GM10248 (cell line): ENCODE data around the gene ADCY4.

Source experiments
- CTCF ChIA-PET: fragments of 300-600 bp; sonication (Branson Sonifier 250); formaldehyde crosslinking; extraction: SDS; loops from one replicate; lab custom pipeline; 2021; ENCODE audit warnings: antibody characterized with exemption; lab: Yijun Ruan, JAX
- POLR2A ChIA-PET: fragments of 350-650 bp; sonication (Branson Sonifier 250); formaldehyde crosslinking; extraction: SDS; loops from one replicate; lab custom pipeline; 2020; ENCODE audit warnings: antibody characterized with exemption; lab: Yijun Ruan, JAX
- DNase-seq: peaks from one replicate; pipeline ENCODE4 v3.0.0; 2012; ENCODE audit errors: extremely low spot score
- CTCF ChIP-seq: IDR thresholded peaks from 2 replicates; pipeline ENCODE4 v1.5.1; 2012; ENCODE audit warnings: mild to moderate bottlenecking, low read depth; ENCODE audit errors: extremely low read depth, missing control alignments, control extremely low read depth

ADCY4 gene

GRCh38 chr14:24334431-24335291 is at the start of gene ADCY4:
ADCY4 (minus strand) TSS chr14:24335071; CDS start chr14:24334652, 419 bp downstream.
- TF ChIP-seq CTCF: no peak
- ChIA-PET CTCF (interaction anchor here (1.1 to 21.9 kb wide), 17 partner anchors 11 to 125 kb away, joined by 3 to 629 read pairs (median 17); partner anchors contain the start of genes CBLN3, CIDEB, KHNYN and LTB4R), POLR2A (interaction anchor here (0.6 kb wide), 1 partner anchor 68 kb away, joined by 5 read pairs; no protein-coding TSS in a partner anchor)
- no peak for DNase-seq

- DNase-seq: no peak
- ChIA-PET POLR2A (no interaction called here), CTCF (interaction anchor here (1.5 kb wide), 1 partner anchor 50 kb away, joined by 3 read pairs; no protein-coding TSS in a partner anchor)
- no peak for TF ChIP-seq CTCF
These were observed 49.3 kb upstream of the ADCY4 start for GRCh38 chr14:24384169-24384568.

GRCh38 chr14:24382064-24382371 is 47.1 kb upstream of the ADCY4 start:
- CTCF ChIA-PET: interaction anchor here (0.9 to 1.3 kb wide), 2 partner anchors 37 to 44 kb away, joined by 3 read pairs; no protein-coding TSS in a partner anchor
- POLR2A ChIA-PET: no interaction called here
- no peak for TF ChIP-seq CTCF
- no peak for DNase-seq

- ChIA-PET POLR2A (no interaction called here), CTCF (interaction anchor here (0.9 kb wide), 1 partner anchor 37 kb away, joined by 3 read pairs; no protein-coding TSS in a partner anchor)
- no peak for TF ChIP-seq CTCF
- no peak for DNase-seq
These were observed 46.6 kb upstream of the ADCY4 start for GRCh38 chr14:24381363-24382063.

- CTCF ChIA-PET: interaction anchor here (0.9 to 2.7 kb wide), 4 partner anchors 14 to 51 kb away, joined by 3 to 13 read pairs (median 8); no protein-coding TSS in a partner anchor
These were observed 45.2 kb upstream of the ADCY4 start for GRCh38 chr14:24379907-24380730.

More at GRCh38 chr14:24379907-24380730, 45.2 kb upstream of the ADCY4 start:
- no peak for DNase-seq
- POLR2A ChIA-PET: no interaction called here
- TF ChIP-seq CTCF: no peak
